Uterus (tissue), 4 donors: Measurements from ENCODE around the gene SLIT3. TPM values are rescaled to one million over a fixed set of nuclear protein-coding genes. Genes with fewer than 3 reads are reported as not detected.

ENCODE experiments used
- DNase-seq, 2 donors: peaks; one replicate each; pipeline ENCODE4 v3.0.0-alpha.2; 2019 to 2020
- H3K27ac ChIP-seq, 2 donors: fragments of 200-600 bp; sonication (generic); 1 replicate in 1 of 2; 2 replicates in 1 of 2; pipeline ENCODE4 v1.5.1; 2016 to 2018
- H3K27me3 ChIP-seq, 2 donors: fragments of 200-600 bp; sonication (generic); one replicate each; pipeline ENCODE4 v1.5.1; 2018 to 2019; ENCODE audit warnings: control low read depth in 1 of 2
- H3K36me3 ChIP-seq, 2 donors: fragments of 200-600 bp; sonication (generic); one replicate each; pipeline ENCODE4 v1.5.1; 2019; ENCODE audit warnings: control low read depth in 1 of 2
- H3K4me1 ChIP-seq, 2 donors: fragments of 200-600 bp; sonication (generic); one replicate each; pipeline ENCODE4 v1.5.1; 2018 to 2019; ENCODE audit warnings: control low read depth in 1 of 2
- H3K4me3 ChIP-seq, 2 donors: fragments of 200-600 bp; sonication (generic); 1 replicate in 1 of 2; 2 replicates in 1 of 2; pipeline ENCODE4 v1.5.1; 2018 to 2019; ENCODE audit warnings: mild to moderate bottlenecking in 1 of 2
- H3K9me3 ChIP-seq, 2 donors: fragments of 200-600 bp; sonication (generic); one replicate each; pipeline ENCODE4 v1.5.1; 2019; ENCODE audit warnings: control low read depth in 1 of 2
- CTCF ChIP-seq, 4 experiments: fragments of 200-600 bp in 2 of 4; fragments of 450-650 bp in 2 of 4; sonication (generic) in 2 of 4; IDR thresholded peaks; one replicate each; pipeline ENCODE4 v1.5.1; 2016 to 2019; ENCODE audit warnings: antibody characterized with exemption in 4 of 4, mild to moderate bottlenecking in 2 of 4, moderate library complexity in 1 of 4
- POLR2A ChIP-seq, 2 donors: fragments of 450-650 bp; IDR thresholded peaks; one replicate each; pipeline ENCODE4 v1.6.1; 2016; ENCODE audit warnings: antibody characterized with exemption in 2 of 2, mild to moderate bottlenecking in 1 of 2, moderate library complexity in 1 of 2
- intact Hi-C: fragments of 100-400 bp; cut with DNase I; formaldehyde crosslinking; loops from one replicate; pipeline ENCODE4 v1.15.1; 2023; ENCODE audit warnings: low total_unique reads
- microRNA counts, 2 donors: library from miRNA; unstranded; fragments of <30 nt; microRNA quantifications; one replicate each; lab custom pipeline; 2016 to 2017
- microRNA-seq: library from miRNA; unstranded; fragments of <30 nt; microRNA quantifications from one replicate; pipeline ENCODE4, GENCODE V29; 2016; ENCODE audit warnings: borderline microRNAs expressed, borderline replicate concordance
- small RNA-seq: library from RNA; depleted of rRNA; stranded (forward); fragments of <200 nt; gene quantifications from one replicate; pipeline ENCODE3, GENCODE V24; 2016
- total RNA-seq, 4 donors: library from RNA; depleted of rRNA in 3 of 4; stranded (reverse); fragments of >200 nt in 3 of 4; gene quantifications; one replicate each; pipeline versions ENCODE4 v1.1.0 to v1.2.4, GENCODE V29; 2014 to 2023
- donor health status: DM: yes; HTN: yes; CAD: no.

Gene SLIT3
- total RNA-seq, 4 donors from 2014 or later, result 9.4 to 62.2 (median 28.1) TPM

DNA sequence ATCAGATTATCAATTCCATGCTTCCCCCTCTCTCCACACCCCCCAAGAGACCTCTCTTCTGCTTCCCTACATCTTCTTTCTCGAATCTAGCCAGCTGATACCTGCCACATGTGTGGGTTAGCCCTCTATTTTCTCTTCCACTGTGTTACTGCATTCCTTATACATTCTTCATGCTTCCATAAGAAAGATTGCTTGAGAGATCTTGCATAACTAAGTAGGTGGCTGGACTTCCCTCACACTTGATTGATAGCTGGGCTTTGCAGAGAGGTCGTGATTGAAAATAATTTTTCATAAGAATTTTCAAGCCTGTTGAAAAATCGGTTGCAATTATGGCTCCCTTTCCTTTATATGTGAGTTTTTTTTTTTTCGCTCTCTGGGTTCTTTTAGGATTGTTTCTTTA is 688.8 kb downstream of the SLIT3 start:
- TF ChIP-seq CTCF (IDR thresholded peaks at IDR 0.05) (no peak), POLR2A (IDR thresholded peaks at IDR 0.05) (no peak)
- no peaks in the 10 kb centered on the region for H3K4me1 ChIP-seq
- no peaks in the 10 kb centered on the region for H3K27me3 ChIP-seq

More for the DNA sequence above, 688.8 kb downstream of the SLIT3 start:
- intact Hi-C loops, result no loop called here
- Histone ChIP-seq H3K36me3 (no peaks in the 10 kb centered on the region), H3K9me3 (no peaks in the 10 kb centered on the region), H3K4me3 (no peak overlapping the region), H3K27ac (no peak overlapping the region)
- DNase-seq, result no peak

MicroRNA genes within 50 kb of the gene (microRNA counts, 767-probe panel; counts per million panel counts)
- 0 counts per million in 2 donors for microRNA hsa-miR-585 (lab: Ali Mortazavi, UCI)

Small RNA genes within 50 kb of the gene (microRNA-seq; reads per million reads assigned to microRNA genes)
- 1.5 reads per million for gene MIR218-2
- gene MIR585, result 10.3 reads per million, percentile 21 among the genes with 10 or more reads in this experiment

Small RNA genes within 50 kb of the gene (small RNA-seq; reads per million reads assigned to genes)
- not detected for gene MIR218-2
- not detected for gene MIR585
- gene RF00019, result not detected
